ENCODE results near the gene CBX4. TPM values are rescaled to one million over a fixed set of nuclear protein-coding genes. Genes with fewer than 3 reads are reported as not detected.

Gene CBX4
- total RNA-seq, 4 donors from 2014 or later, result 3.0 to 9.0 (median 5.3) TPM

DNA sequence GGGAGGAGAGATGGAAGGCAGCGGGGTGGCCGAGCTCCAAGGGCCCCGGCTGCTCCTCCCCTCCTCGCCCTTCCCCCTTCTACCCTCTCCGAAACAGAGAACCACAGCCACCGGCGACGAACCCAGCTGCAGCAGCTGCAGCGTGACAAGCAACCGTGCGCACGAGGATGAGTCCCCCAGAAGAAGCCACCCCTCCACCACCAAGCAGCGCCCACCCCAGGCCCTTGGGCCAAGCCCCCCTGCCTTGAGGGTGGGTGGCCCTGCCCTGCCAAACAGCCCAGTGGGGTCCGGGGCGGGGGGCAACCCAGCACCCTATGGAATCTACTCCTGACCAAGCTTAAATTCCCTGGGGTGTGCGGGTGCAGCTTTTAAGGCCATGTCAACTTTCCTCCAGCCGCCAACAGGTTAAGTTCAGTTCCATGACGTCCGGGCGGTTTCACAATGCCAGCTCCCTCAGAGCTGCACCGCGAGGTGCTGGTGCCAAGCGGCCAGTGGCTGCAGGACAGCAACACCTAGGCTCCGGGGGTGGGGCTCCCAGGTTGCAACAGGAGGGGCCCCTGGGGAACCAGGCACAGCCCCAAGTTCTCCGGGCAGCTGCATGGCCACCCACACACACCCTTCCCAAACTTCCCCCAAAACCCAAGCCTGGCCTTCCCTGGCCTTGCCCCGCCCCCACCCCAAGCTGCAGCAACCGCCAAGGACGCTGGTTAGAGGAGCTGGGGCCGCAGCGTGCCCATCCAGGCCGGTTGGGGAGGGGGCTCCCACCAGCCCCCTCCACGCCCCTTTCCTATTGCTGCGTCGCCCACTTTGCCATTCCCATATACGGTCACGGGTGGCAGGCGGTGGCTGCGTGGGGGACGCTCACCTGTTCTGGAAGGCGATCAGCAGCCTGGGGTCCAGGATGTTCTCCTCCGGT, 2.0 kb downstream of the CBX4 start:
- Histone ChIP-seq H3K4me1 (peaks cover 35 to 42% of the 10 kb centered on the region in 2 donors), H3K4me3 (peak overlapping the region; percentile 67 to 73 (median 72)), H3K27me3 (peaks cover 25 to 38% (median 31%) of the 10 kb centered on the region in 3 donors), H3K9me3 (no peaks in the 10 kb centered on the region), H3K36me3 (no peaks in the 10 kb centered on the region), H3K27ac (no peak overlapping the region)
- DNase-seq (peak; percentile 53 to 78), ATAC-seq (peak in 1 of 2 donors; percentile 25)
- intact Hi-C loops (cut with DNase I; ENCODE audit: low total_unique reads) (no loop called here), in situ Hi-C loops (cut with MboI; ENCODE audit: low sequenced_read_pairs in 4 of 4) (no loop called here)
- TF ChIP-seq POLR2A (IDR thresholded peaks at IDR 0.05), result no peak
- TF ChIP-seq CTCF (IDR thresholded peaks at IDR 0.05 in 4 of 5, conservative IDR thresholded peaks at IDR 0.05 in 1 of 5), result peak in 1 of 5 experiments; percentile 11

GRCh38 chr17:79836510-79836971, 2.7 kb downstream of the CBX4 start:
- no peak for ATAC-seq
- in situ Hi-C loops (cut with MboI; ENCODE audit: low sequenced_read_pairs in 4 of 4), result no loop called here
- Histone ChIP-seq H3K36me3 (no peaks in the 10 kb centered on the region), H3K27ac (no peak overlapping the region), H3K4me3 (peak overlapping the region in 1 of 4 donors; percentile 72), H3K4me1 (peaks cover 37 to 46% of the 10 kb centered on the region in 2 donors), H3K9me3 (no peaks in the 10 kb centered on the region), H3K27me3 (peaks cover 19 to 37% (median 26%) of the 10 kb centered on the region in 3 donors)
- TF ChIP-seq CTCF (IDR thresholded peaks at IDR 0.05 in 4 of 5, conservative IDR thresholded peaks at IDR 0.05 in 1 of 5), result no peak
- TF ChIP-seq POLR2A (IDR thresholded peaks at IDR 0.05), result no peak
- no peak for DNase-seq
- intact Hi-C loops (cut with DNase I; ENCODE audit: low total_unique reads), result no loop called here

DNA sequence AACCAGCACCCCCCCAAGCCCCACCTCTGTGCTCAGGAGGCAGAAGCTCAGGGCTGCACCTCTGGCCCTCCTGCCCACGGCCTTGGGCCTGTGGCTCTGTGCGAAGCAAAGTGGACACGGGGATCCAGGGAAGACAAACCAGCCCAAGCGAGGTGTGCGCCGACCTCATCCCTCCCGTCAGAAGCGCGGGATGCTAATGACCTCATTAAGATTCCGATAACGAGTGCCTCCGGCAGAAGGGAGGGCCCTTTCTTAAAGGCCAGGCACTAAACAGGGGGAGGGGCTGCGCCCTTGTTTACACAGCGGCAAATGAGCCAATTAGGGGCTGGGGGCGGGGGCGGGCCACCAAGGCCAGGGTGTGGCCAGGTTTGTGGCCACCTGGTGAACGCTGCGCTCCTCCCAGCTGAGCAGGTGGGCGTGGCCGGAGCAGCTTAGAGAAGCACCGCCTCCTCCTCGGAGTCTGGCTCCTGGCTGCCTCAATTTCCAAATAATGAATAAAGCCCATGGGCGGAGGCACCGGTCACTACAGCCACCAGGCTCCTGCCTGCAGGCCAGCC, 3.2 kb downstream of the CBX4 start:
- no peaks in the 10 kb centered on the region for H3K9me3 ChIP-seq
- no peak for DNase-seq
- peaks cover 40 to 45% of the 10 kb centered on the region in 2 donors for H3K4me1 ChIP-seq
- no peak for TF ChIP-seq CTCF (IDR thresholded peaks at IDR 0.05 in 4 of 5, conservative IDR thresholded peaks at IDR 0.05 in 1 of 5)
- TF ChIP-seq POLR2A (IDR thresholded peaks at IDR 0.05), result no peak
- no peak for ATAC-seq
- no peaks in the 10 kb centered on the region for H3K36me3 ChIP-seq
- peaks cover 17 to 32% (median 21%) of the 10 kb centered on the region in 3 donors for H3K27me3 ChIP-seq
- intact Hi-C loops (cut with DNase I; ENCODE audit: low total_unique reads), result no loop called here
- H3K27ac ChIP-seq, result no peak overlapping the region
- in situ Hi-C loops (cut with MboI; ENCODE audit: low sequenced_read_pairs in 4 of 4), result no loop called here
- no peak overlapping the region for H3K4me3 ChIP-seq

DNA sequence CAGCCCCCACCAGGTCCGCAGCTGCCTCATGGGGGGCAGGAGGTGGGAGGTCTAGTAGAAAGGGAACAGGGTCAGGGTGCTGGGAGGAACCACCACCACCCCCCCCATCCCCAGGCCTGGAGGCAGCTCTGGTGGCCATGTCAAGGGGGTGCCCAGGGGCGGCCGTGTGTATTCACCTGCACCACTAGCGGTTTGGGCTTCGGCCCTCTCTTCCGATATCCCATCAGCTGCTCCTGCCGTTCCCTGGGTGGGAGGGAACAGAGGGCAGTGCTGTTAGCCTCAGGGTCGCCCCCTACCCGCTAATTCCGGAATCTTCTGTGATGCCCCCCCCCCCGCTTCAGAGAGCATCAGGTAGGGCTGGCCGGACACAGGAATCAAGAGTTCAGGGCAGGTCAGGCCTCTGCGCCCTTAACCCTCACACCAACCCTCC, 3.8 kb downstream of the CBX4 start:
- no peaks in the 10 kb centered on the region for H3K36me3 ChIP-seq
- in situ Hi-C loops (cut with MboI; ENCODE audit: low sequenced_read_pairs in 4 of 4), result no loop called here
- no peaks in the 10 kb centered on the region for H3K9me3 ChIP-seq
- H3K27me3 ChIP-seq, result peaks cover 12 to 26% (median 15%) of the 10 kb centered on the region in 3 donors
- peaks cover 35 to 45% of the 10 kb centered on the region in 2 donors for H3K4me1 ChIP-seq
- no peak for TF ChIP-seq CTCF (IDR thresholded peaks at IDR 0.05 in 4 of 5, conservative IDR thresholded peaks at IDR 0.05 in 1 of 5)
- no peak overlapping the region for H3K4me3 ChIP-seq
- DNase-seq, result no peak
- intact Hi-C loops (cut with DNase I; ENCODE audit: low total_unique reads), result no loop called here
- no peak overlapping the region for H3K27ac ChIP-seq
- ATAC-seq, result no peak

Data from gastrocnemius medialis (tissue), 4 donors.